ENCODE data around the gene IL17D. TPM values are rescaled to one million over a fixed set of nuclear protein-coding genes. Genes with fewer than 3 reads are reported as not detected.

Gene IL17D
- total RNA-seq, 2 experiments from 2014 or later: 0.47 TPM; not detected in 1

- no peaks in the 10 kb centered on the region for H3K9me3 Mint-ChIP-seq
- POLR2A ChIA-PET: no interaction called here
- intact Hi-C loops (cut with DNase I, micrococcal nuclease): loop anchor here in 1 of 2 experiments (5.0 kb wide), 1 partner anchor 763 kb away; no protein-coding TSS in a partner anchor
- H3K4me3 ChIP-seq (ENCODE audit: low read length): no peak overlapping the region
- no peak for TF ChIP-seq CTCF (IDR thresholded peaks at IDR 0.05)
- no peak overlapping the region for H3K27ac Mint-ChIP-seq
- H3K36me3 Mint-ChIP-seq (ENCODE audit: low read depth): no peaks in the 10 kb centered on the region
- CTCF ChIA-PET: no interaction called here
- no peak for ATAC-seq (ENCODE audit: poor library complexity)
- no peaks in the 10 kb centered on the region for H3K9me3 ChIP-seq (ENCODE audit: control insufficient read depth in 1 of 2, insufficient read depth in 1 of 2, low read length in 2 of 2)
- H3K27me3 ChIP-seq (ENCODE audit: control insufficient read depth in 1 of 2, insufficient read depth in 2 of 2, low read length in 2 of 2): no peaks in the 10 kb centered on the region
- DNase-seq: no peak
- peaks cover 11% of the 10 kb centered on the region for H3K4me1 ChIP-seq (ENCODE audit: insufficient read depth, low read length)
- H3K27me3 Mint-ChIP-seq: peaks cover 9% of the 10 kb centered on the region
- no peak overlapping the region for H3K27ac ChIP-seq (ENCODE audit: low read depth in 1 of 2, low read length in 2 of 2)
- peaks cover 11% of the 10 kb centered on the region for H3K4me1 Mint-ChIP-seq (ENCODE audit: low read depth)
- no peaks in the 10 kb centered on the region for H3K36me3 ChIP-seq (ENCODE audit: insufficient read depth, low read length)
- no peak overlapping the region for H3K4me3 Mint-ChIP-seq
These were observed 10.7 kb downstream of the IL17D start for GRCh38 chr13:20714161-20714560.

- H3K36me3 ChIP-seq (ENCODE audit: insufficient read depth, low read length): no peaks in the 10 kb centered on the region
- H3K9me3 Mint-ChIP-seq: no peaks in the 10 kb centered on the region
- H3K4me3 ChIP-seq (ENCODE audit: low read length): no peak overlapping the region
- DNase-seq (no peak), ATAC-seq (ENCODE audit: poor library complexity) (no peak)
- H3K27ac ChIP-seq (ENCODE audit: low read depth in 1 of 2, low read length in 2 of 2): no peak overlapping the region
- H3K27me3 Mint-ChIP-seq: peaks cover 9% of the 10 kb centered on the region
- no peak for TF ChIP-seq CTCF (IDR thresholded peaks at IDR 0.05)
- peaks cover 11% of the 10 kb centered on the region for H3K4me1 ChIP-seq (ENCODE audit: insufficient read depth, low read length)
- no peaks in the 10 kb centered on the region for H3K9me3 ChIP-seq (ENCODE audit: control insufficient read depth in 1 of 2, insufficient read depth in 1 of 2, low read length in 2 of 2)
- peaks cover 11% of the 10 kb centered on the region for H3K4me1 Mint-ChIP-seq (ENCODE audit: low read depth)
- ChIA-PET POLR2A (no interaction called here), CTCF (no interaction called here)
- no peaks in the 10 kb centered on the region for H3K36me3 Mint-ChIP-seq (ENCODE audit: low read depth)
- H3K4me3 Mint-ChIP-seq: no peak overlapping the region
- no peaks in the 10 kb centered on the region for H3K27me3 ChIP-seq (ENCODE audit: control insufficient read depth in 1 of 2, insufficient read depth in 2 of 2, low read length in 2 of 2)
- H3K27ac Mint-ChIP-seq: no peak overlapping the region
- intact Hi-C loops (cut with DNase I, micrococcal nuclease): loop anchor here in 1 of 2 experiments (5.0 kb wide), 1 partner anchor 763 kb away; no protein-coding TSS in a partner anchor
These were observed 11.2 kb downstream of the IL17D start for GRCh38 chr13:20714563-20715329.

GRCh38 chr13:20715330-20715712 is 11.8 kb downstream of the IL17D start:
- no peak overlapping the region for H3K27ac Mint-ChIP-seq
- no peaks in the 10 kb centered on the region for H3K36me3 Mint-ChIP-seq (ENCODE audit: low read depth)
- no peak for TF ChIP-seq CTCF (IDR thresholded peaks at IDR 0.05)
- peaks cover 11% of the 10 kb centered on the region for H3K4me1 ChIP-seq (ENCODE audit: insufficient read depth, low read length)
- H3K4me3 Mint-ChIP-seq: no peak overlapping the region
- peaks cover 2% of the 10 kb centered on the region in 2 experiments for H3K27me3 ChIP-seq (ENCODE audit: control insufficient read depth in 1 of 2, insufficient read depth in 2 of 2, low read length in 2 of 2)
- no peaks in the 10 kb centered on the region for H3K9me3 Mint-ChIP-seq
- no peak overlapping the region for H3K4me3 ChIP-seq (ENCODE audit: low read length)
- POLR2A ChIA-PET: no interaction called here
- CTCF ChIA-PET: no interaction called here
- DNase-seq (no peak), ATAC-seq (ENCODE audit: poor library complexity) (no peak)
- H3K27me3 Mint-ChIP-seq: peaks cover 9% of the 10 kb centered on the region
- intact Hi-C loops (cut with DNase I, micrococcal nuclease): no loop called here
- no peaks in the 10 kb centered on the region for H3K36me3 ChIP-seq (ENCODE audit: insufficient read depth, low read length)
- H3K9me3 ChIP-seq (ENCODE audit: control insufficient read depth in 1 of 2, insufficient read depth in 1 of 2, low read length in 2 of 2): no peaks in the 10 kb centered on the region
- peaks cover 11% of the 10 kb centered on the region for H3K4me1 Mint-ChIP-seq (ENCODE audit: low read depth)
- H3K27ac ChIP-seq (ENCODE audit: low read depth in 1 of 2, low read length in 2 of 2): no peak overlapping the region

Measured in CD4-positive, alpha-beta T cell (primary cell).